GM21367 (cell line): Measurements from ENCODE around the gene ITGB6.

Experiments
- ATAC-seq: cut with Tn5 transposase; IDR thresholded peaks from one replicate; pipeline ENCODE4 v1.9.1; 2021; ENCODE audit not compliant: unreplicated experiment

ITGB6 gene

DNA sequence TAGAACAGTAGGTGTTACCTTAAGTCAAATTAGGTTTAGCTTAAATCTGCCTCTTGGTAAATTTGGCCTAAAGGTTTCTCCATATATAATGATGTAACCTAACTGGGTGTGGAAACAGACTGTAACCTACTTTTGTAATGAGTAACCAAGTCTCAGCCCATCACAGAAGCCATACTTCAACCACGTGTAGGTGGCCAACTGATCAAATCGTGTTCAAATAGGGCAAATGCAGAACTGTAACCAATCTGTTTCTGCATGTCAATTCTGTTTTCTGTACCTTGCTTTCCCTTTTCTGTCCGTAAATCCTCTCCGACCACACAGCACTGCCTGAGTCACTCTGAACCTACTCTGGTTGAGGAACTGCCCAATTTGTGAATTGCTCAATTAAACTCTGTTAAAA lies 103.7 kb downstream of the ITGB6 start:
- no peak for ATAC-seq

DNA sequence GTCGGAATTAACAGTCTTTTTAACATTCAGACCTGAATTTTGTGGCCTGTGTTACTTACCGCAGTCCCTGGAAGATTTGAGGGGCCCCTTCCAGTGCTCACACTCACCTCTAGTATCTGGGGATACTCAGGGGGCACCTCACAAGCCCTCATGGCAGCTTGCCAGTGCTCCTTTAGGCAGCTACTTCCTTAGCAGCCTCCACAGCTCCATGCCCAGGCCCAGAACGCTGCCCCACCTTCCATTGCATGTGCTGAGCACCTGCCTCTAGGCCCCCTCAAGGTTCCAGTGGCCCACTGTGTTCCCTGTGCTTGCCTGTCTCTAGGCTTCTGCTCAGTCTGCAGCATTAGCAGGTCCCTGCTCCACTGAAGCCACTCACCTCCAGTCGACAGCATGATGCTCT lies 107.6 kb downstream of the ITGB6 start:
- ATAC-seq = no peak

DNA sequence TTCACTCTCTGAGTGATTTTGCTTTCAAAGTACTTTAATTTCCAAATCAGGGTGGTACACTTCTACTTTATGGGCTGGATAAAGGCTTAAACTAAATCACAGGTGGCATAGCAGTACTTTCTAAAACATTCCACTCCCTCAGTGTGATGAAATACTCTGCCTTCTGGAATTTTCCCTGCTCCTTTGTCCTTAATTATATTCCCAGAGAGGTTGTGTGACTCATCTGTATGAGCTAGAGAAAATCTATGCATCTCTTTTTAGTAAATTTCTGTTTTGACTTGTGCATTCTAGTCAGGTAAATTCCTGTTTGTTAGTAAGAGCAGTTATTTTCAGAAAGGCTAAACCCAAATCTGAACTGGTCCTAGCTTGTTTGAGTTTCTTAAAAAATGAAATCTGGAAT lies 108.7 kb downstream of the ITGB6 start:
- ATAC-seq = no peak

DNA sequence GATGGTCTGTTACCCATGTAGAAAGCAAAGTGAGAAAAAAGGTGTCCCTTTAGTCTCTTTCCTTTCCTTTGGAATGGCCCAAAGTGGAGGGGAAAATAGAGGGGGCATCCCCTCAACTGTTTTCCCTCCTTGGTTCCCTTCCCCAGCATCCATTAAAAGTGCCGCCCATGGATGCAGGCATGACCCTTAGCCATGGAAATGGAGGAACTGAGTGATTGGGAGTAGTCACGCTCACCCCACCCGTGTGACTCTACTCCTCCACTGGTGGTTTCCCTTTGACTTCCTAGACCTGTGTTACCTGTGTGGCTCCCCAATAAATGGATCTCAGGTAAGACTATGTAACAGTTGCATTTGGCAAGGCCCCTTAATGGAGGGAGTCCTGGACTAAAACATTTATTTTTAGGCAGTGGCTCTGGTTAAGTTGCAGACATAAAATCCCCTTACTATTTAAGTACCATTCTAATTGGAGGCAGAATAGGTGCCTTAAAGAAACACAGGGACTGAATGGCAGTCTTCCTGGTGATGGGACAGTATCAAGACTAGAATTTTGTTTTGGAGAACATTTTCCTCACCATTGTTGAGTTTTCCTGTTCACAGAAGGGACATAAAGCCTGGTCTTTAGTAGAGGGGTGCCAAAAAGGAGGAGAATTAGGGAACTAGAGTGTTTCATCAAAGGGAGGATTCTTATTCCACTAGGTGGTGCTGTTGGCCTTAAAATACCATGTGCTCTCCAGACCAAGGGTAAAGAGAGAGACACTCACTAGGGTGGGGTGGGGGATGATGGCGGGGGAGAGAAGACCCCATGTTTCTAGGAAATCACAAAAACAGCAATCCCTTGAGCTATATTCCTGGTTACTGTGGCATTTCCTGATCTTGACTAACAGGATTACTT lies 112.0 kb downstream of the ITGB6 start:
- ATAC-seq = no peak

DNA sequence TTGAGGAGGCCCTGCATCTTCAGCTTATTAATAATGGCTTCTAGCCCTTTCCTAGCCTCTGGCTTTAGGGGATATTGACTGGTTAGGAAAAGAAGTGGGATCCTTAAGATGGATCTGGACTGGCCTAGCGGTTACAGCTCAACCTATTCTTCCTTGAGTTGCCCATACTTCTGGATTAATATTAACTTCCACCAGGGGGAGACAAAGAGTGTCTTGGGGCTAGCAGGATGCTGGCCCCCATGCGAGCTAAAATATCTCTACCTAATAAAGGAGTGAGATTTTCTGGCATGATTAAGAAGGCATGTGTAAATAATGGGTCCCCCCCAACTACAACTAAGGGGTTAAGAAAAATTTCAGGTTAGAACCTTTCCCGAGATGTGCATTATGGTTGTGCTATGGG lies 114.4 kb downstream of the ITGB6 start:
- no peak for ATAC-seq

DNA sequence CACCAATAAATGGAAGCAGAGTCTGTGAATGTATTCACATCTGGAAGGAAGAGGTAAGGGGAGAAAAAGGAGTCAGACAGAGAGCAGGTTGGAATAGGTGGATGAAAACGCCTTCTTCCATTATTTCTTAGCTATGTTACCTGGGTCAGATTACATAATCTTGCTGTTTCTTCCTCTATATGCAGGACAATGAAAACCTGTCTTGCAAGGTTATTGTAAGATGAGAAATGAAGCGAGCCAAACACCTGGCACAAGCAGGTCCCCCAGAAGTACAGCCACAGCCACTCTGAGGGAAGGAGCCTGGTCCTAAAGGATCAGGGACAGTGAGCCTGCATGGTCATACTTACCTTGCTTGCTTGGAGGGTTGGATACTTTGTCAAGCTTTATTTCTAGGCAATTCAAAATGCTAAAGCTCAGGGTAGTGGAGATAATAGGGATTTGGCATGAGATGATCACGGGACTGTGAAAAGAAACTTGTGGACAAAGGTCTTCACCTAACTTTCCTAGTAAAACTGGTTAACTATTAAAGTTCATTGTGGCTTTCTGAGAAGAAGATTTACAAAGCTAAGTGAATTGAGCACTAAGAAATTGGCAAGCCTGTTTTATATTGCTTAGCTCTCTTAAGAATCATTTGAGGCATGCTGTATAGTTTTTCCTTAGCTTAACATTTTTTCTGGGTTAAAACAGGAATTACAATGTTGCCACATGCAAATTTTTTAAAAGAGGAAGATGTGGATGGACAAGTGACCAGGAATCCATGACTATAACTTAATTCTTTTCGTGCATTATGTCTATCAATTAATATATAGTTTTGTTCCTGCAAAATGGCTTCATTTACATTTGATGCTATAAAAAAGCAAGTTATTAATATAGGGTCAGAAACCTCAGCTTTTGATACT lies 121.9 kb downstream of the ITGB6 start:
- no peak for ATAC-seq

DNA sequence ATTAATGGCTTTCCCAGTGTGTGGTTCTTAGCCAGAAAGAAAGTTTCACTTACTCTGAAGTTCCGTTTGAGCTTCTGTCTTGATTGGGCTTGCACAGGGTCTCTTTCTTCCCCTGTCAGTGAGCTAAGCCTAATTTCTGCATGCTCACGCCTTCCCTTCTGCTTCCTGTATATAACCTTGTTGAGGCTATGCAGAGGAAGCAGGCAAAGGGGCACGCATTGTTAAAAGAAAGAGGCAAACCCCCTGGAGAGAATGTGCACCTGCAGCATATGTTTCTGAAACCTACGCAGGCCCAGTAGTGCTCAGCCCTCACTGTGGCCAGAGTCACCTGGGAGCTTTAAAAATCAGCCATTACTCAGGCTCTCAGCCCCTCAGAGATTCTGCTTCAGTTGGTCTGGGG lies 123.2 kb downstream of the ITGB6 start:
- ATAC-seq = no peak

DNA sequence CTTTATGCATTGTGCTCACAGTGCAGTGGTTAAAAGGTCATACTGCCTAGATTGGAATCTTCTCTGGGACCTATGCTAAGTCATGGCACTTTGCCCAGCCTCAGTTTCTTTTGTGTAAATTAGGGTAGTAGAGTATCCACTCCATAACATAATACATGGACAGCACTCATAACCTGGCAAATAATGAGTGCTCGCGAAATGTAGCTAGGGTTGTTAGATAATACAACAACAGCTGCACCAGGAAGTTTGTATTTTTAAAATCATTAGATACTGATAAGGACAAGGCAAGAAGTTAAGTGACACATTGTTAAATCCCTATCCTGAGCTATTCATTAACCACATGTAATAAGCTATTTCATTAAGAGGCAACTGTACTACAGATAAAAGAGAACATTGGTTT lies 123.8 kb downstream of the ITGB6 start:
- ATAC-seq = no peak

DNA sequence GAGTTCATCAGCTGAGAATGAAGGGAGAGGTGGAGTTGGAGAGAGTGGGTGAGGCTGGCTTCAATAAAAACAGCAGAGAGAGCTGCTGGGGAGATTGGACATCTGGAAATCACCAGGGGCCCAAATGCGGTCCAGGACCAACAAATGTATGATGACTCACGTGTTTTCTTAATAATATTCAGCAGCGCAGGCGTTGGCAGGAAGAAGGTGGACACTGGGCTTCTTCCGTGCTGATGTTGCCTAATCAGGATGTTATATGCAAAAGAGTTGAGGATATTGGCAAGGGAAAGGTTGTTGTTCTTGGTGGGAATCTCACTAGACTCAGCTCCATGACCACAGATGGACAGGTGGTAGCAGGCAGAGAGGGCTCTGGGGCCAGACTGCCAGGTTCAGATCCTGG lies 124.9 kb downstream of the ITGB6 start:
- no peak for ATAC-seq

DNA sequence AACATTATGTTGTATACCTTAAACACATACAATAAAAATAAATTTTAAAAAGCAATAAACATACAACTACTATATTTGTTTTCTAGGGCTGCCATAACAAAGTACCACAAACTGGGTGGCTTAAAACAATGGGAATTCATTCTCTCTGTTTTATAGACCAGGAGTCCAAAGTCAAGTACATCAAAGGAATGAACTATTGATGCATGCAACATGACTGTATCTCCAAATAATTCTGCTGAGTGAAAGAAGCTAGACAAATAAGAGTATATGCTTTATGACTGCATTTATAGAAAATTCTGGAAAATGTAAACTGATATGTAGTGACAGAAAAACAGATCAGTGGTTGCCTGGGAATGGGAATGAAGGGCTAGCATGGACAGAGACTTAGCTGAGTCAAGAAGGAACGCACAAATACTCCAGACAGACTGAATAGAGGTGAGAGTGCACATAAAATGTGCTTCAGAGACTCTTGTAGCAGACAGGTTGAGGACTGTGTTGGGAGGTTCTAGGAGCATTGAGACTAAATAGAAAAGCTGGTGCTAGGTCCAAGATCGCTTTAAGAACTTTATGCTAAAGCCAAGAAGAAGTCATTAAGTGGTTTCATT lies 126.7 kb downstream of the ITGB6 start:
- no peak for ATAC-seq

DNA sequence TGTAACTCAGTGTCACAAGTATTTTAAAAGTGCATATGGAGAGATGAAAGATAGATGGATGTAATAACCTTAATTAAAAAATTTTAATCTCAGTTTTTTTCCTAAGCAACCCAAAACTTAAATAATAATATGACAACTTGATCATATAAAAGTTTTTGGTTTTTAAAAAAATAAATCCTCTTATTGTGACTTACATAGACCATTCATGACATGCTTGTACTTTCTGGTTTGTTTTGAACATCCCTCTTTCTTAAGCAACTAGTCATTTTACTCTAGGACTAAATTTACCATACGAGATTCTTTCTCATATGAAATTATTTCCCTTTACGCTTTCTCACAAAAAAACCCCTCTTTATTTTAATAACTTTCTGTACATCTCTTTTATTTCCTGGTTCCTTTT lies 131.2 kb downstream of the ITGB6 start:
- ATAC-seq = no peak

DNA sequence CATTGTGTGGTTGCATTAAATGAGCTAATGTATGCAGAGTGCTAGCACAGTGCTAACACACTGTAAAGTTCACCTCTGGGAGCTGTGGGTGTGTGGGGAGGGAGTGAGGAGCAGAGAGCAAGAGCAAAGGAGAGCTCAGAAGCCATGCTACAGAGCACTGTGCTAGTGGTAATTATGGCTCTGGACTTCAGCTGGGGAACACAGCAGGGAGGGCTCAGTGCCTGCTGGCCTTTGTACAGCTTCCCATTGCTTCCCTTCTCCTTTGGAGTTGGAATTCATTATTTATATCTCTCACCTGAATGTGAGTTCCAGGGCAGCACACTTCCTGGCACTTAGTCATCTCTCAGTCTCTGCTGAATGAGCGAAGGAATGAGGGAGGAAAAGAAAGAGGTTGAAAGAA lies 135.2 kb downstream of the ITGB6 start:
- ATAC-seq = no peak

DNA sequence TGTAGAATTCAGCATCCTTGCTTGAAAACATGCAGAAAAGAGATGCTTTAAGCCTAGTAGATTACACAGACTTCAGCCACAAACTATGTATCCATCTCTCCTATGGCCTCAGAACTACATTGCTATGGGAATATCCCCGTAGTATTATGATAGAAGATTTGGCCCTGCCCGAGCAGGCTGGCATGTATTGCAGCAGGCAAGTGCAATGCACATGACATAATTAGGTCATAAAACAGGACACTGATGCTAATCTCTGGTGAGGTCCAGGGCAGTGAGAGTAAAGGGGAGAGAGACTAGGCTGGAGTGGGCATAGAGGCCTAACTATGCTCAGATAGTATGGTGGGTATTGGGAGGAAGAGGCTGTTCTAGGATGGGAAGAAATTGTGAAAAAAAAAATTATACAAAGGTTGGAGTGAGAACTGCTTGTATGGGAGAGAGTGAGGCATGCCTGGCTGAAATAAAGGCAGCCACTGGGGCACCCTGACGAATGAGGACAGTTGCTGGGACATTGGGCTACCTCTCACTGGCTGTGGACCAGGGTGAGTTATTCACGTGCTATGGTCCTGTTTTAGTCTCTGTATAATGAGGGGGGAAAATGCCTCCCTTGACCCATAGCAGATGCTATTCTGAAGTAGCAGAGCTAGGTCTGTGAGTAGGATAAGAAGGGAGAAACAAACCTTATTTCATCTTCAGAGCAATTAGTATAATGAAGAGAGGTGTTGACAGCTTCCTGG lies 136.0 kb downstream of the ITGB6 start:
- ATAC-seq = no peak

DNA sequence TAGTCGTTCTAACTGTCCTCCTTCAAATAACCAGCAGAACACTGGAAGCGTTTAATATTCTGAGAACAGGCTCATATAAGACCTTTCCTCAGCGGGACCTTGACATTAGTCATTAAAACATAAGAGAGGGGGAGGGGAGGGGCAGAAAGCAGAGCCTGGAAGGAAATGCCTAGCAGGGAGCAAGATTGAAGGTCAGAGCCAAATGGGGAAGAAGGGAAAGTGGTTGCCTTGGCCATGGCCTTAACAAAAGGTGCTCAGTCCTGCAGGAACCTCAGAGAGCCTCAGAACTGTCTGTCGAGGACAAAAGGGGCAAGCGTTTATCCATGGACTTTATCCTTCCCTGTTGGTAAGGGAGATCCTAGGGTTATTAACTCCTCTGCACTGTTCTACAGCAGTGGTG lies 136.8 kb downstream of the ITGB6 start:
- ATAC-seq = no peak

DNA sequence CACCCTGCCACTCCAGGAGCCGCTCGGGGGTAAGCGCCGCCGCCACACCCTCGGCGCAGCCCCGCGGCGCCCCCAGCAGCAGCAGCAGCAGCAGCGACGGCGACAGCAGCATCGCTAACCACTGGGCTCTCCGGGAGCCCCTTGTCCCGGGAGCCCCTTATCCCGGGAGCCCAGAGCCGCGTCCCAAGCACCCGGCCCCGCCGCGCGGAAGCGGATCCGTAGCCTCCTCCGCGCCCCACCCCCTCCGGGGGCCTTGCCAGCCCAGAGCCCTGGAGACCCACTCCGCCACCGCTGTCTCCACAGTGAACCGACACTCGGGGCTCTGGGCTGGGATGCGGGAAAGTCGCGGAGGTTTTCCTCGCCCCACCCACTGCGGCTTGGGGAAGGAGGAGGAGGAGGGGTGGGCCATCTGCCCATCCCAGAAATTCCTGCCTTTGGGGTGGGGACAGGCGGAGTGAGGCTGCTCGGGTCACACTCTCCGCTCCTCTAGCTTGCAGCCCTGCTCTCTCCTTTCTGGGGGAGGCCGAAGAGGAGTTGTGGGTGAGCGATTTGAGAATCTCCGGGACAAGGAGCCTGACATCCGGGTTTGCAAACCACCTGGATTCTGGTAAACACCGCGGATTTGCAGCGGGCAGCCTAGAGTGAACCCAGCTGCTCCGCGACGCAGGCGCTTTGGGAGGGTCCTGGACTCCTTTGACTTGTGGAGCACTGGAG lies 137.6 kb downstream of the ITGB6 start, which contains the start of gene PLA2R1:
PLA2R1 (minus strand) TSS at position 324 of the 714 bp plus-strand sequence; CDS start at position 112, 212 bp downstream.
- no peak for ATAC-seq

DNA sequence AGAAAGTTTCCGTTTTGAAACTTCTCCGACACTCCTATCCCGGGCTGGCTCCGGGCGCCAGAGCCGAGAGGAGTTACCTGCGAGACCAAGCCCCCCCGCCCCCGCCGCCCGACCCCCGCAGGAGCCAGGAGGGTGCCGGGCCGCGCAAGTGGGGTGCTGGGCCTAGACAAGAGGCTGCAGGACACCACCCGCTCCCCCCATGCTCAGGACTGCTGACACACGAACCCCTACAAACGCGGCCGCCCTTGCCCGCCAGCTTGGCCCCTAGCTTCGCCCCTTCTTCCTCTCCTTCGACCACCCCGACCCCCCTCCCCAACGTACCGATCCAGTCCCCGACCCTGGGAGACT lies 138.2 kb downstream of the ITGB6 start:
- ATAC-seq = no peak

DNA sequence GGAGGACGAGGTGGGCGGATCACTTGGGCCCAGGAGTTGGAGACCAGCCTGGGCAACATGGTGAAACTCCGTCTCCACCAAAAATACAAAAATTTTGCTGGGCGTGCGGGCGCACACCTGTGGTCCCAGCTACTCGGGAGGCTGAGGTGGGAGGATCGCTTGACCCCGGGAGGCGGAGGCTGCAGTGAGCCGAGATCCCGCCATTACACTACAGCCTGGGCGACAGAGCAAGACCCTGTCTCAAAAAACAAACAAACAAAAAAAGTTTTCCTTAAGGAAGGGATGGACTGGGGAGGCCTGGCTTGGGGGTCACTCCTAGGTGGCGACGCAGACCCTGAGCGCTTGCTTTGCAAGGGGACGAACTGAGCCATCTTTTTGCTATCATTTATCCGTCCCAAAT lies 138.5 kb downstream of the ITGB6 start:
- ATAC-seq = no peak

DNA sequence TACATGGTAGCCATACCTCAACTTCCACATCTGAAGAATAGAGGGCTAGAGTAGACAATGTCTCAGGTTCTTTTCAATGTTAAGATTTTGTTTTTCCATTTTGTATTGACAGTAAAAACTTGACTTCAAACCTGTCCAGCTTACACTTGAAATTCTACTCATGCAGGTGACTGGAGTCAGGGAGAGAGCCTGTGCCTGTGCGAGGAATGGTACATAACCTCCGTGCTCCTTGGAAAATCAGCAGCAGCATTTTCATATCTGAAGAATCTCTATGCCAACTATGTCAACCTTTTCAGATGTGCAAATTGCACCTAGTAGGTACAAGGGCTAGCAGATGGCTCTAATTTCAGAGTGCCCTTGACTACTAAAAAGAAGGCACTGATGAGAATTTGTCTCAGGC lies 139.8 kb downstream of the ITGB6 start:
- no peak for ATAC-seq

DNA sequence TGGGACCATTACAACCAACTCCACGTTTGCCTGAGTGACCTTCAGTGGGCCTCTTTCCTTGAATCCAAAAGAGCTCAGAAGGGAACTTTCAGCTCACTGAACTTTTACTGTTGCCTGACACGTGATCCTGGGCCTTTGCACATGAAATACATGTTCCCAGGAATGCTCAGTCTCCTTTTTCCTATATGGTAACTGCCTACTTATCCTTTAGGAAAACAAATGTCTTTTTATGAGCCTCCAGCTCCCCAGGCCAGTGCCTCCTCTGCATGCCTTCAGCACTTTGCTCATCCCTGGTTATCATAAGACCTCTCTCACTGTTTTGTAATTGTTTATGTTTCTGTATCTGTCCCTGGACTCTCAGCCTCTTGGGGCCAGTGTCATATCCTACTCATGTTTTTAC lies 142.7 kb downstream of the ITGB6 start:
- ATAC-seq = no peak

DNA sequence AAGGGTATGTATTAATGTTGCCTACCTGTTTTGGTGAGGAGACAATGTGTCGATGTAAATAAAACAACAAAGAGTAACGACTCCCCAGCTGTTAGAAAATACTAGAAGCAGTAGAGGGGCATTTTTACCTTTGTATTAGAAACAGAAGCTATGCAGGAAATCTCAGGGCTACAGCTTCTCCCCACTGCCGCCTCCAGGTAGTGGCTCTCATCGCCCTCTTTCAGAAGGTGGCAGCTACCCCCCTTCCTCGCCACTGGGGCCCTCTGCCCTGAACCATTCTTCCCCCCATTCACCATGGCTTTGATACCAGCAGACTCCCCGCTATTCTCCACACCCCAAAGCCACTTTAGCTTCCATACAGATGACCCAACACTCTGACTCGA lies 144.4 kb downstream of the ITGB6 start:
- ATAC-seq = no peak
